HCT116 (cell line): ENCODE data around the gene CASTOR1. TPM values are rescaled to one million over a fixed set of nuclear protein-coding genes. Genes with fewer than 3 reads are reported as not detected.

Experiments used
- ATAC-seq: fragments of 200-7000 bp; cut with Tn5 transposase; 2 replicates; pipeline ENCODE4 v1.9.1; 2020; ENCODE audit warnings: mild to moderate bottlenecking, moderate library complexity
- BruUV-seq: library from RNA; stranded (reverse); fragments of 400-500 nt; replicated peaks from 2 replicates; lab custom pipeline; 2021; lab: Mats Ljungman, UMichigan
- CTCF ChIA-PET: fragments of 300-600 bp; sonication (Branson Sonifier 250); formaldehyde crosslinking; loops from one replicate; lab custom pipeline; 2021; ENCODE audit warnings: antibody characterized with exemption; lab: Charles Lee
- POLR2A ChIA-PET: fragments of 300-600, 350-600 bp; sonication (Branson Sonifier 250); formaldehyde crosslinking; loops from one replicate; lab custom pipeline; 2021; ENCODE audit warnings: antibody characterized with exemption; lab: Charles Lee
- RAD21 ChIA-PET, 2 experiments: fragments of 300-600 bp; sonication (Branson Sonifier 250); formaldehyde crosslinking; loops; one replicate each; lab custom pipeline; 2023; ENCODE audit warnings: low total read pairs in 2 of 2; ENCODE audit not compliant: uncharacterized antibody in 2 of 2, unreplicated experiment in 2 of 2, low non-redundant PET in 1 of 2; lab: Charles Lee
- DNase-seq: peaks from one replicate; pipeline ENCODE4 v3.0.0-alpha.2; 2010; ENCODE audit warnings: low read depth, low spot score
- H2AFZ ChIP-seq: fragments of 200-600 bp; shearing (Covaris generic), sonication (generic); 2 replicates; pipeline ENCODE4 v1.6.1; 2017; ENCODE audit warnings: low read depth, mixed run types, mixed read lengths, antibody characterized with exemption, low read length; ENCODE audit not compliant: poor library complexity, severe bottlenecking
- H3K27ac ChIP-seq: 2 replicates; pipeline ENCODE4 v1.5.1; 2012; ENCODE audit warnings: low read depth, low read length
- H3K27me3 ChIP-seq: fragments of 200-600 bp; sonication (generic); 2 replicates; pipeline ENCODE4 v1.6.1; 2016; ENCODE audit warnings: mixed run types, low read length, mixed read lengths; ENCODE audit not compliant: insufficient read depth
- H3K36me3 ChIP-seq, 2 experiments: fragments of 200-500 bp in 1 of 2; fragments of 200-600 bp in 1 of 2; sonication (Bioruptor generic) in 1 of 2; sonication (generic) in 1 of 2; 2 replicates each; pipeline versions ENCODE4 v1.5.1 to v1.6.1; 2014 to 2016; ENCODE audit warnings: low read length in 2 of 2, inconsistent platforms in 1 of 2, mixed read lengths in 1 of 2, mixed run types in 1 of 2; ENCODE audit not compliant: insufficient read depth in 2 of 2, control insufficient read depth in 1 of 2
- H3K4me1 ChIP-seq, 2 experiments: fragments of 200-600 bp in 1 of 2; sonication (generic) in 1 of 2; 2 replicates each; pipeline versions ENCODE4 v1.5.1 to v1.6.1; 2012 to 2017; ENCODE audit warnings: low read length in 2 of 2, inconsistent platforms in 1 of 2, mild to moderate bottlenecking in 1 of 2, mixed read lengths in 1 of 2, mixed run types in 1 of 2, moderate library complexity in 1 of 2; ENCODE audit not compliant: insufficient read depth in 2 of 2, control insufficient read depth in 1 of 2
- H3K4me2 ChIP-seq: fragments of 200-600 bp; sonication (generic); 2 replicates; pipeline ENCODE4 v1.6.1; 2017; ENCODE audit warnings: mixed run types, low read length, mixed read lengths
- H3K4me3 ChIP-seq, 2 experiments: fragments of 200-600 bp in 1 of 2; sonication (generic) in 1 of 2; replicated peaks in 1 of 2; 2 replicates each; pipeline ENCODE4 v1.5.1; 2011 to 2016; ENCODE audit warnings: low read length in 2 of 2, control low read depth in 1 of 2, low read depth in 1 of 2, mild to moderate bottlenecking in 1 of 2, mixed read lengths in 1 of 2, mixed run types in 1 of 2
- H3K79me2 ChIP-seq: fragments of 200-600 bp; sonication (generic); 2 replicates; pipeline ENCODE4 v1.6.1; 2017; ENCODE audit warnings: mild to moderate bottlenecking, mixed run types, low read length, moderate library complexity, mixed read lengths; ENCODE audit not compliant: insufficient read depth
- H3K9ac ChIP-seq: fragments of 200-600 bp; sonication (generic); 2 replicates; pipeline ENCODE4 v1.6.1; 2016; ENCODE audit warnings: low read length, mixed read lengths
- H3K9me2 ChIP-seq: fragments of 200-600 bp; sonication (generic), shearing (Covaris generic); 2 replicates; pipeline ENCODE4 v1.6.1; 2017; ENCODE audit warnings: mixed run types, mild to moderate bottlenecking, moderate library complexity; ENCODE audit not compliant: insufficient read depth
- H3K9me3 ChIP-seq, 2 experiments: fragments of 200-500 bp in 1 of 2; fragments of 200-600 bp in 1 of 2; sonication (Bioruptor generic) in 1 of 2; sonication (generic) in 1 of 2; 2 replicates each; pipeline ENCODE4 v1.6.1; 2014 to 2017; ENCODE audit warnings: low read length in 2 of 2, mixed read lengths in 2 of 2, inconsistent platforms in 1 of 2, low read depth in 1 of 2, mild to moderate bottlenecking in 1 of 2, mixed run types in 1 of 2, moderate library complexity in 1 of 2; ENCODE audit not compliant: control insufficient read depth in 1 of 2, insufficient read depth in 1 of 2
- H4K20me1 ChIP-seq: fragments of 200-600 bp; sonication (generic), shearing (Covaris generic); 2 replicates; pipeline ENCODE4 v1.6.1; 2017; ENCODE audit warnings: mixed run types, mild to moderate bottlenecking, moderate library complexity; ENCODE audit not compliant: insufficient read depth
- CBX3 ChIP-seq: IDR thresholded peaks from 2 replicates; pipeline ENCODE4 v1.6.1; 2012; ENCODE audit warnings: low read depth
- CTCF ChIP-seq, 3 experiments: fragments of 200-600 bp in 1 of 3; sonication (generic) in 1 of 3; IDR thresholded peaks in 2 of 3; conservative IDR thresholded peaks in 1 of 3; 2 replicates each; pipeline ENCODE4 v1.5.1; 2012 to 2017; ENCODE audit warnings: low read depth in 2 of 3, low read length in 2 of 3, antibody characterized with exemption in 1 of 3, borderline replicate concordance in 1 of 3, control low read depth in 1 of 3, mild to moderate bottlenecking in 1 of 3, mixed read lengths in 1 of 3, mixed run types in 1 of 3, moderate library complexity in 1 of 3; ENCODE audit not compliant: insufficient read depth in 1 of 3
- EGR1 ChIP-seq: IDR thresholded peaks from 2 replicates; pipeline ENCODE4 v1.6.1; 2012; ENCODE audit warnings: low read depth
- ELF1 ChIP-seq: IDR thresholded peaks from 2 replicates; pipeline ENCODE4 v1.6.1; 2012; ENCODE audit warnings: low read depth, borderline replicate concordance
- EZH2 ChIP-seq: fragments of 200-600 bp; sonication (generic); IDR thresholded peaks from 2 replicates; pipeline ENCODE4 v1.6.1; 2017; ENCODE audit warnings: antibody characterized with exemption, mixed run types
- EZH2phosphoT487 ChIP-seq: fragments of 200-600 bp; IDR thresholded peaks from 2 replicates; pipeline ENCODE4 v1.6.1; 2018; ENCODE audit warnings: antibody characterized with exemption, borderline replicate concordance
- JUND ChIP-seq: IDR thresholded peaks from 2 replicates; pipeline ENCODE4 v1.6.1; 2012
- MAX ChIP-seq: IDR thresholded peaks from 2 replicates; pipeline ENCODE4 v1.6.1; 2012
- POLR2A ChIP-seq: IDR thresholded peaks from 2 replicates; pipeline ENCODE4 v1.7.0; 2011; ENCODE audit warnings: borderline replicate concordance; ENCODE audit not compliant: insufficient read depth, insufficient read length; ENCODE audit errors: extremely low read depth
- POLR2AphosphoS5 ChIP-seq: IDR thresholded peaks from 2 replicates; pipeline ENCODE4 v1.6.1; 2011; ENCODE audit warnings: mild to moderate bottlenecking, low read depth, low read length, moderate library complexity
- RAD21 ChIP-seq: IDR thresholded peaks from 2 replicates; pipeline ENCODE4 v1.6.1; 2012; ENCODE audit warnings: low read depth, mild to moderate bottlenecking
- REST ChIP-seq: IDR thresholded peaks from 2 replicates; pipeline ENCODE4 v1.6.1; 2012; ENCODE audit warnings: low read depth
- SIN3A ChIP-seq: IDR thresholded peaks from 2 replicates; pipeline ENCODE4 v1.6.1; 2012; ENCODE audit warnings: low read depth
- SP1 ChIP-seq: IDR thresholded peaks from 2 replicates; pipeline ENCODE4 v1.6.1; 2012; ENCODE audit warnings: low read depth
- SRF ChIP-seq: IDR thresholded peaks from 2 replicates; pipeline ENCODE4 v1.6.1; 2012; ENCODE audit warnings: low read depth
- TCF7L2 ChIP-seq: IDR thresholded peaks from 2 replicates; pipeline ENCODE4 v1.7.0; 2011; ENCODE audit warnings: borderline replicate concordance, inconsistent platforms; ENCODE audit not compliant: insufficient read depth, insufficient read length; ENCODE audit errors: extremely low read depth
- YY1 ChIP-seq: IDR thresholded peaks from 2 replicates; pipeline ENCODE4 v1.6.1; 2011; ENCODE audit warnings: low read length, low read depth, moderate library complexity, mild to moderate bottlenecking; ENCODE audit not compliant: insufficient replicate concordance; ENCODE audit errors: extremely low read depth
- ZBTB33 ChIP-seq: IDR thresholded peaks from 2 replicates; pipeline ENCODE4 v1.6.1; 2011; ENCODE audit warnings: mild to moderate bottlenecking, low read length, moderate library complexity; ENCODE audit not compliant: insufficient replicate concordance; ENCODE audit errors: extremely low read depth
- ZFX ChIP-seq: fragments of 450-650 bp; IDR thresholded peaks from 2 replicates; pipeline ENCODE4 v1.6.1; 2017
- ZNF274 ChIP-seq: fragments of 200-500 bp; sonication (Bioruptor generic); IDR thresholded peaks from 2 replicates; pipeline ENCODE4 v1.6.1; 2014; ENCODE audit warnings: mild to moderate bottlenecking, low read depth, low read length, inconsistent platforms
- intact Hi-C: fragments of 100-400 bp; cut with micrococcal nuclease; formaldehyde crosslinking; loops from 2 replicates; pipeline ENCODE4 v1.10.0; 2022
- total RNA-seq: library from RNA; stranded (reverse); gene quantifications from one replicate; pipeline ENCODE4 v1.2.1, GENCODE V29; 2021; ENCODE audit not compliant: unreplicated experiment

The CASTOR1 gene
- total RNA-seq, 1 experiment from 2014 or later: 6.5 TPM

- H3K79me2 ChIP-seq: no peaks in the 10 kb centered on the region
- no peaks in the 10 kb centered on the region for H4K20me1 ChIP-seq
- no peak overlapping the region for H2AFZ ChIP-seq
- DNase-seq (no peak), ATAC-seq (no peak)
- H3K27ac ChIP-seq: no peak overlapping the region
- no peaks in the 10 kb centered on the region for H3K9me3 ChIP-seq
- BruUV-seq: no TSS peak
- intact Hi-C loops: no loop called here
- H3K4me1 ChIP-seq: peaks cover 25 to 29% of the 10 kb centered on the region in 2 experiments
- no peak overlapping the region for H3K4me3 ChIP-seq
- CTCF ChIA-PET: no interaction called here
- H3K4me2 ChIP-seq: no peak overlapping the region
- no peak overlapping the region for H3K9ac ChIP-seq
- no peaks in the 10 kb centered on the region for H3K9me2 ChIP-seq
- TF ChIP-seq ZBTB33: no peak
- TF ChIP-seq CBX3: no peak
- no peak for TF ChIP-seq ZNF274
- no peak for TF ChIP-seq ELF1
- no peak for TF ChIP-seq POLR2A
- no peak for TF ChIP-seq EZH2
- no peak for TF ChIP-seq EGR1
- TF ChIP-seq ZFX: no peak
- TF ChIP-seq JUND: no peak
- TF ChIP-seq YY1: no peak
- no peak for TF ChIP-seq POLR2AphosphoS5
- no peak for TF ChIP-seq EZH2phosphoT487
- no peak for TF ChIP-seq SRF
- no peak for TF ChIP-seq SIN3A
- no peak for TF ChIP-seq RAD21
- TF ChIP-seq SP1: no peak
- TF ChIP-seq TCF7L2: no peak
- TF ChIP-seq CTCF (IDR thresholded peaks at IDR 0.05 in 2 of 3, conservative IDR thresholded peaks at IDR 0.05 in 1 of 3; ENCODE audit: borderline replicate concordance in 1 of 3, insufficient read depth in 1 of 3, low read depth in 2 of 3, low read length in 2 of 3): no peak
- TF ChIP-seq MAX: no peak
- TF ChIP-seq REST: no peak
- peaks cover 0 to 4% of the 10 kb centered on the region in 2 experiments; a peak in 2 of 4 replicates for H3K36me3 ChIP-seq
- POLR2A ChIA-PET: no interaction called here
- no peaks in the 10 kb centered on the region for H3K27me3 ChIP-seq
- RAD21 ChIA-PET: no interaction called here
These were observed 8.1 kb upstream of the CASTOR1 start for GRCh38 chr22:30297276-30297990.
